MV-4-11 (cell line): Measurements from ENCODE around the gene KRT84.
"Not testable (repeated sequence)": the region's sequence is repeated elsewhere in the genome, so short reads cannot be mapped to it uniquely, and the experiment has no call there.

Experiments used
- DNase-seq: peaks from one replicate; lab custom pipeline; 2025; lab: John Stamatoyannopoulos, UW

Gene KRT84

GRCh38 chr12:52360106-52360662, 25.3 kb downstream of the KRT84 start:
- DNase-seq, result no peak

GRCh38 chr12:52359621-52360061, 25.8 kb downstream of the KRT84 start:
- peak; percentile 3 for DNase-seq

GRCh38 chr12:52358575-52359350, 26.7 kb downstream of the KRT84 start:
- DNase-seq, result no peak

- no peak for DNase-seq
These were observed 28.5 kb downstream of the KRT84 start for GRCh38 chr12:52356762-52357580.

- no peak for DNase-seq
These were observed 29.3 kb downstream of the KRT84 start for GRCh38 chr12:52356031-52356761.

- DNase-seq, result no peak
These were observed 30.3 kb downstream of the KRT84 start for GRCh38 chr12:52355176-52355575.

- no peak for DNase-seq
These were observed 31.3 kb downstream of the KRT84 start for GRCh38 chr12:52354200-52354599.

- no peak for DNase-seq
These were observed 31.7 kb downstream of the KRT84 start for GRCh38 chr12:52353766-52354165.

GRCh38 chr12:52352951-52353350, 32.5 kb downstream of the KRT84 start:
- DNase-seq, result no peak

GRCh38 chr12:52351196-52352059, 34.0 kb downstream of the KRT84 start:
- no peak for DNase-seq

- DNase-seq, result no peak
These were observed 34.7 kb downstream of the KRT84 start for GRCh38 chr12:52350786-52351185.

GRCh38 chr12:52350021-52350620, 35.3 kb downstream of the KRT84 start:
- no peak for DNase-seq

GRCh38 chr12:52349196-52349595, 36.3 kb downstream of the KRT84 start:
- DNase-seq, result no peak

- DNase-seq, result no peak
These were observed 37.6 kb downstream of the KRT84 start for GRCh38 chr12:52347551-52348510.

- no peak for DNase-seq
These were observed 38.4 kb downstream of the KRT84 start for GRCh38 chr12:52347016-52347415.

- no peak for DNase-seq
These were observed 38.9 kb downstream of the KRT84 start for GRCh38 chr12:52346593-52346992.

- not testable (repeated sequence) for DNase-seq
These were observed 40.4 kb downstream of the KRT84 start for GRCh38 chr12:52345041-52345440.

- no peak for DNase-seq
These were observed 41.3 kb downstream of the KRT84 start for GRCh38 chr12:52344111-52344510.

GRCh38 chr12:52343550-52343949, 41.9 kb downstream of the KRT84 start:
- no peak for DNase-seq
